ENCODE measurements around the gene C16orf90.

GRCh38 chr16:3465301-3465700, 30.0 kb downstream of the C16orf90 start:
- TF ChIP-seq CTCF (conservative IDR thresholded peaks at IDR 0.05; ENCODE audit: low read depth, low read length) (no peak), EZH2 (IDR thresholded peaks at IDR 0.05; ENCODE audit: low read length, unreplicated experiment) (no peak)

Measured in PC-3 (cell line).